Measurements from ENCODE around the gene ORM1. TPM values are rescaled to one million over a fixed set of nuclear protein-coding genes. Genes with fewer than 3 reads are reported as not detected.

ORM1 gene
- total RNA-seq, 1 donor from 2014 or later, result not detected

DNA sequence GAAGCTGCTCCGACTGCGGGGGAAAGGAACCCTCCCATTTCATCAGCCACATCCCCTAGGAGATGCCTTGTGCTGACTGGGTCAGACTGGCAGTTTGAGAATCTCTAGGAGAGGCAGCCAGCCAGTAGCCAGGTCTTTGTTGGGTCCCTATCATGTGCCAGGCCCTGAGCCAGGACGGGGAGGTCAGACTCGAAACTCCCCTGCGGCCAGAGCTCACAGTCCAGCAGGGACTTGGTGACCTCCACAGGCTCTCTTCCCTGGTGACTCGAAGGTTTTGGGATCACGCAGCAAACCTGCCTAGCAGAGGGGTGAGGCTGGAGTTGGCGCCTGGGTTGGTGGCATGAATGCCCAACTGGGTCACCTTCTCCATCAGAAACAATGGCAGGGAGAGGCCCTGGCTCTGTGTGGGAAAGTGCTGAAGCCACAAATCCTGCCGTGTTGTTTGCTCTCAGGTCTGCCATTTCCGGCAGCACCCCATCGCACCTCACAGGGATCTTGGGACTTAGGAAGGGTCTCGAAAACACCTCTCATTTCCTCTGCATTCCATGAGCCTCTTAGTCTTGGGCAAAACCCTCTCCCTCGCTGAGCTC lies 14.4 kb upstream of the ORM1 start:
- DNase-seq, result no peak
- Mint-ChIP-seq H3K4me3 (no peak overlapping the region), H3K4me1 (no peaks in the 10 kb centered on the region), H3K27me3 (no peaks in the 10 kb centered on the region), H3K27ac (no peak overlapping the region), H3K36me3 (ENCODE audit: low read depth) (no peaks in the 10 kb centered on the region), H3K9me3 (no peaks in the 10 kb centered on the region)
- intact Hi-C loops (cut with micrococcal nuclease), result no loop called here

DNA sequence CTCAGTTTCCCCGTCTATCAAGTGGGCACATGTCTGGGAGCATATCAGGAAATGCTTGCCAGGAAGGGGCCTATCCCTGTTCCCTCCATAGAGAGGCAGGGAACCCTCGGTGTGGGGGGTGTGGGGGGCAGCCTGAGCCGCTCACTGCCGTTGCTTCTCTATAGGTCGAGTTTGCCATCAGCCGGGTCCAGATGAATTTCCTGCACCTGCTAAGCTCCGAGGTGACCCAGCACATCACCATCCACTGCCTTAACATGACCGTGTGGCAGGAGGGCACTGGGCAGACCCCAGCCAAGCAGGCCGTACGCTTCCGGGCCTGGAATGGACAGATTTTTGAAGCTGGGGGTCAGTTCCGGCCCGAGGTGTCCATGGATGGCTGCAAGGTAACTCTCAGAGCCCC lies 13.8 kb upstream of the ORM1 start:
- DNase-seq, result no peak
- no peaks in the 10 kb centered on the region for H3K27me3 Mint-ChIP-seq
- no peak overlapping the region for H3K4me3 Mint-ChIP-seq

DNA sequence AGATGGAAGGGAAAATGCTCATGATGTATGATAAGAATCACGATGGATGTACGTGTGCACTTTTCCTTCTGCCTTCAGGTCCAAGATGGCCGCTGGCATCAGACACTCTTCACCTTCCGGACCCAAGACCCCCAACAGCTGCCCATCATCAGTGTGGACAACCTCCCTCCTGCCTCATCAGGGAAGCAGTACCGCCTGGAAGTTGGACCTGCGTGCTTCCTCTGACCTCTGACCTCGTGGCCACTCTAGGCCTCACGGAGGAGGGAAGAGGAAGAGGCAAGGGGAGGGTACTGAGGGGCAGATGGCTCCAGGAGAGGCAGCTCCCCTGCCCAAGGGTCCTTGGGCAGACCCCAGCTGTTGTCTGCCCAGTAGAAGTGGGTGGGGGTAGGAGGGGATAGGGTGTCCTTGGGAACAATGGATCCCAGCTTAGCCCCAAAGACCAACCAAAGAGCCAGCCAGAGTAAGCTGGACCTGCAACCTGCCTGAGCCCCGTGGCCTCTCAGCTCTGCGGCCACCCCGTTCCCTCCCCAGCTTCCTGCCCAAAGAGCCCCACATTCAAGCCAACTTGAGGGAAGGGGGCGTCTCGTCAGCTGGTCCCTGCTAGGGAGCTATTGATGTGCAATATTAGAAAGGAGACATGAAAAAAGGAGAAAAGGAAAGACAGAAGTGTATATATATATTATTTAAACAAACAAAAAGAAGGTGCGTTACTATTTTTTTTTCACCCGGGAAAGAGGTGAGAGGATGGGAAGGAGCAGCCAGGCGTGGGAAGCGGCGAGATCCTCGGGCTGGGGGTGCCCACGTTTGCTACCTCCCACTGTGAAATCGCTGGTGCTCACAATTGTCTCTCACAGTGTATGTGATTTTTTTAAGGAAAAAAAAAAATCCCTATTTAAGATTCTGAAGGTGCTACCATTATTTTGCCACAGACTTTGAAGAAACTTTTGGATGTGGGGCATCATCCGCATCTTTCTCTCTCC lies 12.1 kb upstream of the ORM1 start:
- Mint-ChIP-seq H3K36me3 (ENCODE audit: low read depth) (no peaks in the 10 kb centered on the region), H3K9me3 (no peaks in the 10 kb centered on the region), H3K4me1 (no peaks in the 10 kb centered on the region), H3K4me3 (no peak overlapping the region), H3K27me3 (no peaks in the 10 kb centered on the region), H3K27ac (no peak overlapping the region)
- DNase-seq, result no peak
- intact Hi-C loops (cut with micrococcal nuclease), result no loop called here

More for the DNA sequence above, 13.8 kb upstream of the ORM1 start:
- intact Hi-C loops (cut with micrococcal nuclease), result no loop called here
- Mint-ChIP-seq H3K27ac (no peak overlapping the region), H3K9me3 (no peaks in the 10 kb centered on the region), H3K4me1 (no peaks in the 10 kb centered on the region), H3K36me3 (ENCODE audit: low read depth) (no peaks in the 10 kb centered on the region)

DNA sequence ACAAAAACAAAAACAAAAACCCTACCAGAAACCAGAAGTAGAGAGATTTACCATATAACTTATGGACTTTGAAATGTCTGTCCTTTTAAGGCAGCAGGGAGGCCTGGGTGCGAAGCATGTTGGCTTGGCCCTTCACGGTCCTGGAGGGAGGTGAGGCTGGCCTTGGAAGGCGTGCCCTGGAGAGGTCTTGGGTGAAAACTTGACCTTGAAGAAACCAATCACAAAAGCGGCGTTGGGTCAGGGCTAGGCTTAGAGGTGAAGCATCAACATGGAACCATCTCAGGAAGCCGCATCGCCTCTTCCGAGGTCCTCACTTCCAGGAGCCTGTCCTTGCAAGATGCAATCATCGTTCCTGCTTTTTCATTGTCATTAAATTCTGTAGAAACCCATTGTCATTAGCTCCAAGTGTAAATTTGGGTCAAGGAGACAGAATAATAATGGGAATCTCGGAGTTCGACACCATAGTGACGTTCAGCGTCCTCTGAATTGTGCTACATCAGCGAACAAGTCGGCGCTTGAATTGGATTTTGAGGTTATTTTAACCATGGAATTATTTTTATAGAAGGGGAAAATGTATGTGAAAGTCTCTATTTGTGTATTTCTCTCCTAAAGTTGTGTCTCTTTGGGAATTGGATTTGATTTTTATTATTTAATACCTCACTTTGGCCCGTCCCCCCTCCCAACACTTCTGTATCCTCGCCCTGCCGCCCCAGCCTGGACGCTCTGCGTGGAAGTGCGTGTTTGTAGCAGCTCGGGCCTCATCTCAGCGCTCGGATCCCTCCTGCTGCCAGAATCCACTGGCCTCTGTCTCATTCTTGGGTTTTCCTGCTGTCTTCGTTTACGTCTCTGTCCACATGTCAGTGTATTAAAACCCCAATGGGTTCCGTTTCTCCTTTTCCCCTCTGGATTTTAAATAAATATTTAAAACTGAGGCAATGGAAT lies 11.1 kb upstream of the ORM1 start:
- Mint-ChIP-seq H3K36me3 (ENCODE audit: low read depth) (no peaks in the 10 kb centered on the region), H3K27ac (no peak overlapping the region), H3K4me1 (no peaks in the 10 kb centered on the region), H3K27me3 (no peaks in the 10 kb centered on the region), H3K9me3 (no peaks in the 10 kb centered on the region), H3K4me3 (no peak overlapping the region)
- no peak for DNase-seq
- intact Hi-C loops (cut with micrococcal nuclease), result no loop called here

DNA sequence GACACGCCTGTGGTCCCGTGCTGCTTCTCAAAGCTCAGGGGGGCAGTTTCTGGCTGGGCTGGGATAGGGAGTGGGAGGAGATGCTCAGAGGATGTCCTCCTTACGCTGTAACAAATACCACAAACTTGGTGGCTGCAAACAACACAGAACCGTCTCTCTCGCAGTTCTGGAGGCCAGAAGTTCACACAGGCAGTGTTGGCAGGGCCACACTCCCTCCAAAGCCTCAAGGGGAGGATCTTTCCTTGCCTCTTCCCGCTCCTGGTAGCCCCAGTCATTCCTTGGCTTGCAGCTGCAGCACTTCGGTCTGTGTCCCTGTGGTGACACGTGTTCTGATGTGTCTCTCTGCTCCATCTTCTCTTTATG lies 10.4 kb upstream of the ORM1 start:
- H3K27me3 Mint-ChIP-seq, result no peaks in the 10 kb centered on the region
- no peak overlapping the region for H3K4me3 Mint-ChIP-seq
- H3K36me3 Mint-ChIP-seq (ENCODE audit: low read depth), result no peaks in the 10 kb centered on the region
- DNase-seq, result no peak
- H3K9me3 Mint-ChIP-seq, result no peaks in the 10 kb centered on the region
- H3K27ac Mint-ChIP-seq, result no peak overlapping the region
- H3K4me1 Mint-ChIP-seq, result no peaks in the 10 kb centered on the region
- intact Hi-C loops (cut with micrococcal nuclease), result no loop called here

DNA sequence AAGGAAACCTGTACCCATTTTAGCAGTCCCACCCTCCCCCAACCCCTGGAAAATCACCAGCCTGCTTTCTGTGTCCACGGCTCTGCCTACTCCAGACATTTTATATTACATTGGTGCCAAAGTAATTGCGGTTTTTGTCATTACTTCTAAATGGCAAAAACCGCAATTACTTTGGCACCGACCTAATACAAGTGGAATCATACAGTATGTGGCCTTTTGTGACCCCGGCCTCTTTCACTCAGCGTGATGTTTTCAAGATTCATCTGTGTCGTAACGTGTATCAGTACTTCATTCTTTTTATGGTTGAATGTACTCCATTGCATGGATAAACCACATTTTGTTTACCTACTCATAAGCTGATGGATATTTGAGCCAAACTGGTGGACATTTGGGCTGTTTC lies 9.7 kb upstream of the ORM1 start:
- H3K9me3 Mint-ChIP-seq, result no peaks in the 10 kb centered on the region
- peaks cover 2% of the 10 kb centered on the region for H3K4me1 Mint-ChIP-seq
- H3K4me3 Mint-ChIP-seq, result no peak overlapping the region
- H3K27me3 Mint-ChIP-seq, result no peaks in the 10 kb centered on the region
- intact Hi-C loops (cut with micrococcal nuclease), result no loop called here
- no peaks in the 10 kb centered on the region for H3K36me3 Mint-ChIP-seq (ENCODE audit: low read depth)
- no peak overlapping the region for H3K27ac Mint-ChIP-seq
- DNase-seq, result no peak

DNA sequence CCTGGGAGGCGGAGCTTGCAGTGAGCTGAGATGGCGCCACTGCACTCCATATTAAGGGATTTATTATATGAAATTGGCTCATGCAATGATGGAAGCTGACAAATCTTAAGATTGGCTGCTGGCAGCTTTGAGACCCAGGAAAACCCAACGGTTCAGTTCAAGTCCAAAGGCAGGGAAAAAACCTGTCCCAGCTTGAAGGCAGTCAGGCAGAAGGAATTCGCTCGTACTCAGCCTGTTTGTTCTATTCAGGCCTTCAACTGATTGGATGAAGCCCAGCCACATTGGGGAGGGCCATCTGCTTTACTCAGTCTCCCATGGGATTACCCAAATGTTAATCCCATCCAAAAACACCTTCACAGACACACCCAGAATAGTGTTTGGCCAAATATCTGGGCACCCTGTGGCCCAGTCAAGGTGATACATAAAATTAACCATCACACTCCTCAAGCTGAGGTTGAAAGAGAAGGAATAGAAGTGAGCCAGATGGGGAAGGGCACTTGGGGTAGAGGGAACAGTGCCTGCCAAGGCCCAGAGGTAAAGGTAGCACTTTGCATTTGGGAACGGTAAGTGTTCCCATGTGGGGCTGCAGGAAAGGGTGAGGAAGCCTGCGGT lies 8.5 kb upstream of the ORM1 start:
- no peaks in the 10 kb centered on the region for H3K27me3 Mint-ChIP-seq
- no peak overlapping the region for H3K27ac Mint-ChIP-seq
- no peaks in the 10 kb centered on the region for H3K36me3 Mint-ChIP-seq (ENCODE audit: low read depth)
- H3K4me3 Mint-ChIP-seq, result no peak overlapping the region
- intact Hi-C loops (cut with micrococcal nuclease), result no loop called here
- peaks cover 4% of the 10 kb centered on the region for H3K4me1 Mint-ChIP-seq
- H3K9me3 Mint-ChIP-seq, result no peaks in the 10 kb centered on the region
- DNase-seq, result no peak

DNA sequence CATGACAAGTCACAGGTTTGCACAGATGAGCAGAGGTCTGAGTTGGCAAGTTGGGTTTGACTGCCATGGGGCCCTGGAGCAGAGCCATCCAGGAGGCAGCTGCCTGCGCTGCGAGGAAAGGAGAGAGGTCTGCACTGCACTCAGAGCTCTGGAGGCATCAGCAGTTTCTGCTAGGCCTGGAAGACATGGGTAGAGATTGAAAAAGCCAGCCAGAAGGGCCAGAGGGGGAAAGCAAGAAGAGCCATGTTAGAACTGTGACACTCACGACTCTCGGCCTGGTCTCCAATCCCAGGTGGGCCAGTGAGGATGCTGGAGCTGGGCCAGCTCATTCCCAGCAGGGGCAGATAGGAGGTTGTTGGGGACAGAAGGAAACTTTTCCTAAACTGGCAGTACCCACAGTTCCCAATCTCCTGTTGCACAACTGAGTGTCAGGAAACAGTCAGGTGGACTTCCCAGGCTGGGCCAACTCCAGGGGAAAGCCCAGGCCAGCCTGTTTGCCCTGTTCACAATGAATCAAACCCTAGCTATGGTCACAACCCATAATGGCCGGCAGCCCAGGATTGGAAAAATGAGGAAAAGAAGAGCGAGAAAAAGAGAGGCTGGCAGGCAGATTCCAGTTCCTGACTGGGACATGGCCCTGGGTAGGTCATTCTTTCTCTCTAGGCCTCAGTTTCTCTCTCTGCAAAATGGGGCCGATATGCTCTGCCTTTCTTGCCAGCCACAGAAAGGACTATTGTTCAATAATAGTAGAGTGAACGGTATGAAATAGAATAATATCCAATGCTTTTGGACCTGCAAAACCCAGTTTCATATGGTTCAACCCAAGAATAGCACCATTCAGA lies 7.8 kb upstream of the ORM1 start:
- no peaks in the 10 kb centered on the region for H3K9me3 Mint-ChIP-seq
- intact Hi-C loops (cut with micrococcal nuclease), result no loop called here
- DNase-seq, result no peak
- peaks cover 4% of the 10 kb centered on the region for H3K4me1 Mint-ChIP-seq
- no peaks in the 10 kb centered on the region for H3K27me3 Mint-ChIP-seq
- H3K36me3 Mint-ChIP-seq (ENCODE audit: low read depth), result no peaks in the 10 kb centered on the region
- H3K4me3 Mint-ChIP-seq, result no peak overlapping the region
- no peak overlapping the region for H3K27ac Mint-ChIP-seq

DNA sequence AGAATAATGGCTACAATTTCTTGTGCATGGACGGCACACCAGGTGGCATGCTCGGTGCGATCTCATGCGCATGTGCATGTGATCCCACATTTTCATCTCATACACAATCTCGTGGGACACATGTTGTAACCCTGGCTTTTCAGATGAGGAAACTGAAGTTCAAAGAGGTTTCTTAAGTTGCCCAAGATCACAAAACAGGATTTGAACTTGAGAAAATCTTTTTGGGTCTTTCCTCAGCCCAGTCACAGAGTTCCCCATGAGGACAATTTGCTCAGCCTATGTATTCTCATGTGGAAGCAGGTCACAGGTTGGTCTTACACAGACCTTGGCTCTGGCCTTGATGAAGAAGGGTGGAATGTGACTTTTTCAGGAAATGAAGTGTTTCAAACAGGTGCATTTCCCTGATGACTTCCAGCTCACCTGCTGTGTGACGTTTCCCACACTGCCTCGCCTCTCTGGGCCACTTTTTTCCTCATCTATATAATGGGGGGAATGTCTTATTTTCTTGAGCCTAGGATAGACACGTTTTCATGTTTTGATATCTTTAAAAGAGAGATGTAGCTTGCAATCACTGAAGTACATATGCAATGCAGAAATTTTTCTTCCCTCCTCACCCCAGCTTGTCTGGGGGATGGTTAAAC lies 7.1 kb upstream of the ORM1 start:
- Mint-ChIP-seq H3K4me3 (no peak overlapping the region), H3K4me1 (peaks cover 4% of the 10 kb centered on the region), H3K36me3 (ENCODE audit: low read depth) (no peaks in the 10 kb centered on the region), H3K27ac (no peak overlapping the region), H3K27me3 (no peaks in the 10 kb centered on the region), H3K9me3 (no peaks in the 10 kb centered on the region)
- DNase-seq, result no peak
- intact Hi-C loops (cut with micrococcal nuclease), result no loop called here

DNA sequence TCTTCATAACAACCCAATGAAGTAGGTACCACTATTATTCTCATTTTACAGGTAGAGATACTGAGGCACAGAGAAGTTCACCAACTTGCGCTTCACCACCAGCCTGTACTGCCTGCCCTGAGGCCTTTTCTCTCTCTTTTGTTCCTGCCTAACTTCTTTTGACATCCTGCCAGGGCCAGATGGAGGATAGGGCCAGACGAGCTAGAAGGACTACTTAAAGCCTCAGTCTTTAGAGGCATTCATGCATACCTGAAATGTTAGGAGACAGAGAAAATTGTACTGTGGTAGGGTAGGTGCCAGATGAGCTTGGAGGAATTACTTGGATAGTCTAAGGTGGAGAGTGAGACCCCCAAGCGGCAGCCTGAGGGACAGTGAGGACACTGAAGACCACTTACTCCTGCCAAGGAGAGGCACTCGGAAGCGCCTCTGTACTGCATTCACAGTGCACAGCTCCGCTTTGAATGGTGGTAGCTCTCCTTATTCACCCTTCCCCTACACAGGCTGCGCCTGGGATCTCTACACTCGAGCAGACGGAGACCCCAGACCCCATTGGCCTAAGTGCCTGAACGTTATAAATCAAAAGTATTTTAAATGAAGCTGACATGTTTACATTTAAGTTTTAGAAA lies 6.2 kb upstream of the ORM1 start:
- H3K27me3 Mint-ChIP-seq, result no peaks in the 10 kb centered on the region
- intact Hi-C loops (cut with micrococcal nuclease), result no loop called here
- no peak overlapping the region for H3K4me3 Mint-ChIP-seq
- peaks cover 4% of the 10 kb centered on the region for H3K4me1 Mint-ChIP-seq
- no peaks in the 10 kb centered on the region for H3K36me3 Mint-ChIP-seq (ENCODE audit: low read depth)
- no peak overlapping the region for H3K27ac Mint-ChIP-seq
- no peak for DNase-seq
- no peaks in the 10 kb centered on the region for H3K9me3 Mint-ChIP-seq

DNA sequence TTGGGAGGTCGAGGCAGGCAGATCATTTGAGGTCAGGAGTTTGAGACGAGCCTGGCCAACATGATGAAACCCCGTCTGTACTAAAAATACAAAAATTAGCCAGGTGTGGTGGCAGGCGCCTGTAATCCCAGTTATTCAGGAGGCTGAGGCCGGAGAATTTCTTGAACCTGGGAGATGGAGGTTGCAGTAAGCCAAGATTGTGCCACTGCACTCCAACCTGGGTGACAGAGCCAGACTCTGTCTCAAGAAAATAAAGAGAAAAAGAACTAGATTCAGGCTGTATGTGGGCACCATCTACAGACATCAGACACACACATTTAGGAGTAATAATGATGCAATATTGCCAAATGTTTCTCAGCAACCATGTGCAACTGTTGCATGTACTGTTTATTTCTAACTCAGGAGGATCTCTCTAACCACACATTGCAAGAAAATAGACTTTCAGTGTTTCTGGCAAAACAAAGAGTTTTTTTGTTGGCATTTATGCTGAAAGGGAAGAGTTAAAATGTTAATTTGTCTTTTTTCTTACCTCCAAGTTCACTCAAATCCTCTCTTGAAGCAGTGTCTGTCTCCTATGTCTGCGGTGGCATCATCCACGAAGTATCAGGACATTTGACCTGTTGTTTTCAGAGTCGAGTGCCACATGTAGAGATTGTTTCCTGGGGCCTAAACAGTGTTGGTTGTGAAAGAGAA lies 5.1 kb upstream of the ORM1 start:
- H3K27ac Mint-ChIP-seq, result no peak overlapping the region
- no peak for DNase-seq
- H3K4me3 Mint-ChIP-seq, result no peak overlapping the region
- H3K9me3 Mint-ChIP-seq, result no peaks in the 10 kb centered on the region
- intact Hi-C loops (cut with micrococcal nuclease), result no loop called here
- H3K27me3 Mint-ChIP-seq, result no peaks in the 10 kb centered on the region
- H3K4me1 Mint-ChIP-seq, result peaks cover 4% of the 10 kb centered on the region
- no peaks in the 10 kb centered on the region for H3K36me3 Mint-ChIP-seq (ENCODE audit: low read depth)

DNA sequence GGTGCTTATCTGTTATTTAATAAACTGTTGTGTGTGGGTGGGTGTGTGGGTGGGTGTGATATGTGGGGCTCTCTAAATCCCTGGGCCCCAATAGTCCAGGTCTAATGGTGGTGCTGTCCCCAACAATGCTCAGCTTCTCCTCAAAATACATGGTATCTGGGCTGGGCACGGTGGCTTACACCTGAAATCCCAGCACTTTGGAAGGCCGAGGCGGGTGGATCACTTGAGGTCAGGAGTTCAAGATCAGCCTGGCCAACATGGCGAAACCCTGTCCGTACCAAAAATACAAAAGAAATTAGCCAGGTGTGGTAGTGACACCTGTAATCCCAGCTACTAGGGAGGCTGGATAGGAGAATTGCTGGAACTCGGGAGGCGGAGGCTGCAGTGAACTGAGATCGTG lies 4.5 kb upstream of the ORM1 start:
- Mint-ChIP-seq H3K36me3 (ENCODE audit: low read depth) (no peaks in the 10 kb centered on the region), H3K27me3 (no peaks in the 10 kb centered on the region), H3K9me3 (no peaks in the 10 kb centered on the region), H3K4me1 (peaks cover 4% of the 10 kb centered on the region), H3K27ac (no peak overlapping the region), H3K4me3 (no peak overlapping the region)
- DNase-seq, result no peak
- intact Hi-C loops (cut with micrococcal nuclease), result no loop called here
